Keratinocyte (primary cell): ENCODE results near the gene BTF3. TPM values are rescaled to one million over a fixed set of nuclear protein-coding genes. Genes with fewer than 3 reads are reported as not detected.

Experiments used
- DNase-seq: peaks from one replicate; pipeline ENCODE4 v3.0.0-alpha.2; 2011; ENCODE audit warnings: low read depth, missing footprints, low spot score
- FAIRE-seq: peaks from 2 replicates; lab custom pipeline; 2011; peaks lifted over from hg19 to GRCh38; lab: Jason Lieb, UNC
- H2AFZ ChIP-seq: 2 replicates; pipeline ENCODE4 v1.6.0; 2012; ENCODE audit warnings: low read length, control low read depth, inconsistent platforms; ENCODE audit not compliant: control insufficient read depth
- H3K27ac ChIP-seq: 2 replicates; pipeline ENCODE4 v1.5.1; 2011; ENCODE audit warnings: low read length; ENCODE audit not compliant: control insufficient read depth, insufficient read depth
- H3K27me3 ChIP-seq: 3 replicates; pipeline ENCODE4 v1.6.0; 2011; ENCODE audit warnings: low read length; ENCODE audit not compliant: control insufficient read depth, insufficient read depth; ENCODE audit errors: extremely low read depth
- H3K36me3 ChIP-seq, 2 experiments: 2 replicates in 1 of 2; 3 replicates in 1 of 2; pipeline ENCODE4 v1.5.1; 2011; ENCODE audit warnings: low read length in 2 of 2, mild to moderate bottlenecking in 1 of 2; ENCODE audit not compliant: control insufficient read depth in 2 of 2, insufficient read depth in 2 of 2; ENCODE audit errors: extremely low read depth in 1 of 2
- H3K4me1 ChIP-seq: 3 replicates; pipeline ENCODE4 v1.5.1; 2011; ENCODE audit warnings: low read length; ENCODE audit not compliant: control insufficient read depth, insufficient read depth; ENCODE audit errors: extremely low read depth
- H3K4me2 ChIP-seq: 3 replicates; pipeline ENCODE4 v1.6.0; 2011; ENCODE audit warnings: low read depth, low read length; ENCODE audit not compliant: control insufficient read depth, insufficient read depth; ENCODE audit errors: extremely low read depth
- H3K4me3 ChIP-seq, 3 experiments: fragments of 200-600 bp in 1 of 3; sonication (generic) in 1 of 3; 2 replicates in 2 of 3; 3 replicates in 1 of 3; pipeline ENCODE4 v1.5.1; 2011 to 2016; ENCODE audit warnings: low read length in 3 of 3, mild to moderate bottlenecking in 3 of 3, control low read depth in 2 of 3, inconsistent platforms in 1 of 3, low read depth in 1 of 3, mixed read lengths in 1 of 3, mixed run types in 1 of 3, moderate library complexity in 1 of 3; ENCODE audit not compliant: control insufficient read depth in 2 of 3, insufficient read depth in 2 of 3; ENCODE audit errors: extremely low read depth in 1 of 3
- H3K79me2 ChIP-seq: 2 replicates; pipeline ENCODE4 v1.6.0; 2012; ENCODE audit warnings: low read length; ENCODE audit not compliant: control insufficient read depth, insufficient read depth
- H3K9ac ChIP-seq: 3 replicates; pipeline ENCODE4 v1.6.0; 2011; ENCODE audit warnings: low read length; ENCODE audit not compliant: control insufficient read depth, insufficient read depth; ENCODE audit errors: extremely low read depth
- H3K9me1 ChIP-seq: 3 replicates; pipeline ENCODE4 v1.6.0; 2011; ENCODE audit warnings: low read length; ENCODE audit not compliant: control insufficient read depth, insufficient read depth; ENCODE audit errors: extremely low read depth
- H3K9me3 ChIP-seq: 2 replicates; pipeline ENCODE4 v1.5.1; 2012; ENCODE audit warnings: low read depth, low read length; ENCODE audit not compliant: control insufficient read depth
- H4K20me1 ChIP-seq: 3 replicates; pipeline ENCODE4 v1.6.0; 2011; ENCODE audit warnings: low read length; ENCODE audit not compliant: control insufficient read depth, insufficient read depth; ENCODE audit errors: extremely low read depth
- EZH2 ChIP-seq: IDR thresholded peaks from one replicate; pipeline ENCODE4 v1.6.1; 2012; ENCODE audit warnings: inconsistent platforms, mild to moderate bottlenecking, low read length, moderate library complexity
- dilution Hi-C: fragments of 300-500 bp; cut with MboI; formaldehyde crosslinking; loops from one replicate; pipeline ENCODE4 v1.7.0; 2020; ENCODE audit warnings: low sequenced_read_pairs; ENCODE audit not compliant: extremely low pct_ligation_motif_present
- polyA plus RNA-seq, 5 experiments: library from polyadenylated mRNA; depleted of rRNA in 3 of 5; stranded (reverse) in 3 of 5; stranded (forward) in 1 of 5; unstranded in 1 of 5; fragments of >200 nt; gene quantifications; 1 replicate in 1 of 5; 2 replicates in 3 of 5; 3 replicates in 1 of 5; pipeline versions ENCODE4 v1.2.1 to v1.2.3, GENCODE V29; 2011 to 2012; ENCODE audit warnings: missing spikeins in 2 of 5, low read depth in 1 of 5, low replicate concordance in 1 of 5
- TF ChIP-seq, protein P1 (sequence below), 3 experiments: IDR thresholded peaks in 1 of 3; conservative IDR thresholded peaks in 1 of 3; optimal IDR thresholded peaks in 1 of 3; 2 replicates in 2 of 3; 3 replicates in 1 of 3; pipeline versions ENCODE3 to v1.5.1; 2011; ENCODE audit warnings: low read length in 3 of 3, mild to moderate bottlenecking in 3 of 3, moderate library complexity in 2 of 3, control low read depth in 1 of 3, inconsistent platforms in 1 of 3; ENCODE audit not compliant: insufficient read depth in 2 of 3; ENCODE audit errors: extremely low read depth in 1 of 3

Gene BTF3
- polyA plus RNA-seq, 1 donor (not counting 4 experiments of a cell fraction or from before 2014, with no cell fraction given): 857 TPM

DNA sequence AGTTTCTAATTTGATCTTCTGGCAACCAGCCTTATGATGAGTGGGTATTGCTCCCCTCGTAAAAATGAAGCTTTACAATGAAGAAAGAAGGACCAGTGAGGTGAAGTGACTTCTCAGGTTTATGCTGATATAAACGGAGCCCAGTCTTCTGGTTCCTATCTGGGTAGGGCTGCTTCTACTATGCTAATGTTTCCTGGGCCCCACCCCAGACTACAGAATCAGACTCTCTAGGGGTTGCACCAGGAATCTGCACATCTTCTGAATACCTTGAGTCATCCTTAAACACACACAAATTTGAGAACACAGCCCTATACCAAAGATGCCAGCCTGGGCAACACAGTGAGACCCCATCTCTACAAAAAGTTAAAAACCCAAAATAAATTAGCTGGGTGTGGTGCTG lies 16.2 kb downstream of the BTF3 start:
- Histone ChIP-seq H3K4me2 (no peak overlapping the region), H3K79me2 (no peaks in the 10 kb centered on the region), H3K9me1 (no peaks in the 10 kb centered on the region), H3K27me3 (no peaks in the 10 kb centered on the region), H2AFZ (no peak overlapping the region), H4K20me1 (no peaks in the 10 kb centered on the region), H3K27ac (no peak overlapping the region), H3K4me3 (no peak overlapping the region), H3K9ac (no peak overlapping the region), H3K9me3 (no peaks in the 10 kb centered on the region), H3K4me1 (peaks cover 14% of the 10 kb centered on the region), H3K36me3 (no peaks in the 10 kb centered on the region)
- dilution Hi-C loops: no loop called here
- no peak for TF ChIP-seq EZH2
- TF ChIP-seq, protein P1, sequence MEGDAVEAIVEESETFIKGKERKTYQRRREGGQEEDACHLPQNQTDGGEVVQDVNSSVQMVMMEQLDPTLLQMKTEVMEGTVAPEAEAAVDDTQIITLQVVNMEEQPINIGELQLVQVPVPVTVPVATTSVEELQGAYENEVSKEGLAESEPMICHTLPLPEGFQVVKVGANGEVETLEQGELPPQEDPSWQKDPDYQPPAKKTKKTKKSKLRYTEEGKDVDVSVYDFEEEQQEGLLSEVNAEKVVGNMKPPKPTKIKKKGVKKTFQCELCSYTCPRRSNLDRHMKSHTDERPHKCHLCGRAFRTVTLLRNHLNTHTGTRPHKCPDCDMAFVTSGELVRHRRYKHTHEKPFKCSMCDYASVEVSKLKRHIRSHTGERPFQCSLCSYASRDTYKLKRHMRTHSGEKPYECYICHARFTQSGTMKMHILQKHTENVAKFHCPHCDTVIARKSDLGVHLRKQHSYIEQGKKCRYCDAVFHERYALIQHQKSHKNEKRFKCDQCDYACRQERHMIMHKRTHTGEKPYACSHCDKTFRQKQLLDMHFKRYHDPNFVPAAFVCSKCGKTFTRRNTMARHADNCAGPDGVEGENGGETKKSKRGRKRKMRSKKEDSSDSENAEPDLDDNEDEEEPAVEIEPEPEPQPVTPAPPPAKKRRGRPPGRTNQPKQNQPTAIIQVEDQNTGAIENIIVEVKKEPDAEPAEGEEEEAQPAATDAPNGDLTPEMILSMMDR (optimal IDR thresholded peaks at IDR 0.05 in 1 of 3, IDR thresholded peaks at IDR 0.05 in 1 of 3, conservative IDR thresholded peaks at IDR 0.05 in 1 of 3; ENCODE audit: extremely low read depth in 1 of 3, insufficient read depth in 2 of 3, low read length in 3 of 3): no peak
- no peak for FAIRE-seq
- DNase-seq: no peak

- Histone ChIP-seq H3K9me1 (no peaks in the 10 kb centered on the region), H3K27me3 (no peaks in the 10 kb centered on the region), H3K4me1 (peaks cover 14% of the 10 kb centered on the region), H3K36me3 (no peaks in the 10 kb centered on the region), H3K9me3 (no peaks in the 10 kb centered on the region), H3K79me2 (no peaks in the 10 kb centered on the region), H4K20me1 (no peaks in the 10 kb centered on the region), H3K4me2 (peak overlapping the region; percentile 31), H2AFZ (peak overlapping the region; percentile 22), H3K4me3 (no peak overlapping the region), H3K27ac (no peak overlapping the region), H3K9ac (no peak overlapping the region)
- dilution Hi-C loops: no loop called here
- TF ChIP-seq EZH2: no peak
- TF ChIP-seq, protein P1 (optimal IDR thresholded peaks at IDR 0.05 in 1 of 3, IDR thresholded peaks at IDR 0.05 in 1 of 3, conservative IDR thresholded peaks at IDR 0.05 in 1 of 3; ENCODE audit: extremely low read depth in 1 of 3, insufficient read depth in 2 of 3, low read length in 3 of 3): no peak
- DNase-seq (no peak), FAIRE-seq (no peak)
These were observed 17.0 kb downstream of the BTF3 start for GRCh38 chr5:73515232-73515631.
